H1 (cell line): ENCODE results near the gene CPNE5. TPM values are rescaled to one million over a fixed set of nuclear protein-coding genes. Genes with fewer than 3 reads are reported as not detected.
A peak's percentile ranks its signal among the peaks of the same experiment; 100 is the strongest.

Experiments
- CBX8 ChIP-seq: fragments of 300-800, 300-1000 bp; sonication (generic); IDR thresholded peaks from 2 replicates; pipeline ENCODE4 v1.7.1; 2016; ENCODE audit warnings: low read depth, low read length, borderline replicate concordance
- CTBP2 ChIP-seq: IDR thresholded peaks from 2 replicates; pipeline ENCODE4 v1.7.0; 2011; ENCODE audit warnings: borderline replicate concordance, mild to moderate bottlenecking, moderate library complexity, mixed read lengths, low read length; ENCODE audit not compliant: insufficient read depth, insufficient read length
- EZH2 ChIP-seq: fragments of 200-600 bp; sonication (generic); IDR thresholded peaks from 2 replicates; pipeline ENCODE4 v1.7.1; 2012; ENCODE audit warnings: low read depth, mild to moderate bottlenecking, moderate library complexity, low read length, inconsistent platforms; ENCODE audit not compliant: severe bottlenecking
- RNF2 ChIP-seq: fragments of 200-900, 300-1000 bp; sonication (generic); IDR thresholded peaks from 2 replicates; pipeline ENCODE4 v1.7.1; 2016; ENCODE audit warnings: borderline replicate concordance, low read depth, mild to moderate bottlenecking, antibody characterized with exemption, low read length; ENCODE audit not compliant: poor library complexity, severe bottlenecking; ENCODE audit errors: missing control alignments
- TBP ChIP-seq: IDR thresholded peaks from 2 replicates; pipeline ENCODE4 v1.6.1; 2011; ENCODE audit warnings: low read depth, low read length, improper control_type of control experiment
- ZNF274 ChIP-seq: IDR thresholded peaks from 2 replicates; pipeline ENCODE4 v1.7.0; 2012; ENCODE audit warnings: low read length, borderline replicate concordance; ENCODE audit errors: extremely low read depth
- polyA plus RNA-seq, 7 experiments: library from polyadenylated mRNA; depleted of rRNA in 3 of 7; stranded (reverse) in 5 of 7; unstranded in 2 of 7; fragments of >200 nt in 5 of 7; fragments of 200-250 nt in 2 of 7; gene quantifications; 1 replicate in 5 of 7; 2 replicates in 1 of 7; 4 replicates in 1 of 7; pipeline versions ENCODE4 v1.2.1 to v1.2.3, GENCODE V29; 2011 to 2013; ENCODE audit warnings: missing spikeins in 2 of 7, mixed read lengths in 2 of 7
- total RNA-seq: library from RNA; stranded (reverse); fragmentation: NEBNext Ultra II Directional; extraction: Animal tissue kit (Norgen Biotek cat#: 25700); gene quantifications from 2 replicates; pipeline ENCODE4 v1.2.1, GENCODE V29; 2021
- TF ChIP-seq, protein P1 (sequence below): fragments of 300-600 bp; sonication (generic); IDR thresholded peaks from 2 replicates; pipeline ENCODE4 v1.7.1; 2012; ENCODE audit warnings: low read length, moderate library complexity, mild to moderate bottlenecking, inconsistent platforms; ENCODE audit not compliant: insufficient replicate concordance

Gene CPNE5
- total and polyA plus RNA-seq, 2 of the 8 experiments (the other 6 are each of a cell fraction or from before 2014, with no cell fraction given): 0.88 to 1.8 TPM

DNA sequence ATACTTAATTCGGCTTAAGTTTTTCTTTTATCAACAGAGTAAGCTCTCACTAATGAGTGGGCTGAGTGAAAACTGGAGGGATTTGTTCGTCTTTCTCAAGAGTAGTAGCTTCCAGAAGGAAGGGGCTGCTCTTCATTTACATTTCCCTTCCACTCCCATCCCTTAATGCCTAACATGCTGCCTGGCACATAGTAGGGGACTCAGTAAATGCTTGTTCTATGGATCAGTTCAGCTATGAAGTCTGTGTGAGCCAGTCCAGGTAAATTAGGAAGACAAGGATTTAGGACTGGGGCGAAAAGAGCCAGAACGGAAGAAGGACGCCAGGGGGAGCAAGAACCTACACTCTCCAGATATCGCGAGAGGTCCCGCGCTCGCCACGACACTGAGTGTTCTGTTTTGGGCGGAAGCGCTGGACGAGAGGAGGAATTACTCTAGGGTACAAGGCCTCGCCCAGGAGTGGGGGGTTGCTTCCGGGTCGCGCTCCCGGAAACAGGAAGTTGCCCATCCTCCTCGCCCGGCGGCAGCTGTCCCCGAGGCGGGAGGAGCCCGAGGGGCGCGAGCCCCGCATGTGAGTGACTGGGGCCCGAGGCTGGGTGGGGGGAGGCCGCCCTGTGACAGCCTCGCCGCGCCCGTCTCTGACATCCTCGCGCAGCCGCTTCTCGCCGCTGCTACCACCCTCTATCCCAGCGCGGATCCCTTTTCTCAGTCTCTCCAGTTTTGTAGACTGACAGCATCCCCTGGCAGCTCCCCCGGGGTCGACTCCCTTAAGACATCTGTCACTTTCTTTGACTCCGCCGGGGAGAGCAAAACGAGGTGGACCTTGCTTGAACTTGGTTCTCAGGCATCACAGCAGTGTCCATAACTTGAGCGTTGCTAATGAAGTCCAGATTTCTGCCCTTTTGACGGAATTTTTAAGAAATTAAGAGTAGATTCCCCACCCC lies 46.5 kb upstream of the CPNE5 start, which contains the start of gene C6orf89 (continued):
- TF ChIP-seq, protein P1, sequence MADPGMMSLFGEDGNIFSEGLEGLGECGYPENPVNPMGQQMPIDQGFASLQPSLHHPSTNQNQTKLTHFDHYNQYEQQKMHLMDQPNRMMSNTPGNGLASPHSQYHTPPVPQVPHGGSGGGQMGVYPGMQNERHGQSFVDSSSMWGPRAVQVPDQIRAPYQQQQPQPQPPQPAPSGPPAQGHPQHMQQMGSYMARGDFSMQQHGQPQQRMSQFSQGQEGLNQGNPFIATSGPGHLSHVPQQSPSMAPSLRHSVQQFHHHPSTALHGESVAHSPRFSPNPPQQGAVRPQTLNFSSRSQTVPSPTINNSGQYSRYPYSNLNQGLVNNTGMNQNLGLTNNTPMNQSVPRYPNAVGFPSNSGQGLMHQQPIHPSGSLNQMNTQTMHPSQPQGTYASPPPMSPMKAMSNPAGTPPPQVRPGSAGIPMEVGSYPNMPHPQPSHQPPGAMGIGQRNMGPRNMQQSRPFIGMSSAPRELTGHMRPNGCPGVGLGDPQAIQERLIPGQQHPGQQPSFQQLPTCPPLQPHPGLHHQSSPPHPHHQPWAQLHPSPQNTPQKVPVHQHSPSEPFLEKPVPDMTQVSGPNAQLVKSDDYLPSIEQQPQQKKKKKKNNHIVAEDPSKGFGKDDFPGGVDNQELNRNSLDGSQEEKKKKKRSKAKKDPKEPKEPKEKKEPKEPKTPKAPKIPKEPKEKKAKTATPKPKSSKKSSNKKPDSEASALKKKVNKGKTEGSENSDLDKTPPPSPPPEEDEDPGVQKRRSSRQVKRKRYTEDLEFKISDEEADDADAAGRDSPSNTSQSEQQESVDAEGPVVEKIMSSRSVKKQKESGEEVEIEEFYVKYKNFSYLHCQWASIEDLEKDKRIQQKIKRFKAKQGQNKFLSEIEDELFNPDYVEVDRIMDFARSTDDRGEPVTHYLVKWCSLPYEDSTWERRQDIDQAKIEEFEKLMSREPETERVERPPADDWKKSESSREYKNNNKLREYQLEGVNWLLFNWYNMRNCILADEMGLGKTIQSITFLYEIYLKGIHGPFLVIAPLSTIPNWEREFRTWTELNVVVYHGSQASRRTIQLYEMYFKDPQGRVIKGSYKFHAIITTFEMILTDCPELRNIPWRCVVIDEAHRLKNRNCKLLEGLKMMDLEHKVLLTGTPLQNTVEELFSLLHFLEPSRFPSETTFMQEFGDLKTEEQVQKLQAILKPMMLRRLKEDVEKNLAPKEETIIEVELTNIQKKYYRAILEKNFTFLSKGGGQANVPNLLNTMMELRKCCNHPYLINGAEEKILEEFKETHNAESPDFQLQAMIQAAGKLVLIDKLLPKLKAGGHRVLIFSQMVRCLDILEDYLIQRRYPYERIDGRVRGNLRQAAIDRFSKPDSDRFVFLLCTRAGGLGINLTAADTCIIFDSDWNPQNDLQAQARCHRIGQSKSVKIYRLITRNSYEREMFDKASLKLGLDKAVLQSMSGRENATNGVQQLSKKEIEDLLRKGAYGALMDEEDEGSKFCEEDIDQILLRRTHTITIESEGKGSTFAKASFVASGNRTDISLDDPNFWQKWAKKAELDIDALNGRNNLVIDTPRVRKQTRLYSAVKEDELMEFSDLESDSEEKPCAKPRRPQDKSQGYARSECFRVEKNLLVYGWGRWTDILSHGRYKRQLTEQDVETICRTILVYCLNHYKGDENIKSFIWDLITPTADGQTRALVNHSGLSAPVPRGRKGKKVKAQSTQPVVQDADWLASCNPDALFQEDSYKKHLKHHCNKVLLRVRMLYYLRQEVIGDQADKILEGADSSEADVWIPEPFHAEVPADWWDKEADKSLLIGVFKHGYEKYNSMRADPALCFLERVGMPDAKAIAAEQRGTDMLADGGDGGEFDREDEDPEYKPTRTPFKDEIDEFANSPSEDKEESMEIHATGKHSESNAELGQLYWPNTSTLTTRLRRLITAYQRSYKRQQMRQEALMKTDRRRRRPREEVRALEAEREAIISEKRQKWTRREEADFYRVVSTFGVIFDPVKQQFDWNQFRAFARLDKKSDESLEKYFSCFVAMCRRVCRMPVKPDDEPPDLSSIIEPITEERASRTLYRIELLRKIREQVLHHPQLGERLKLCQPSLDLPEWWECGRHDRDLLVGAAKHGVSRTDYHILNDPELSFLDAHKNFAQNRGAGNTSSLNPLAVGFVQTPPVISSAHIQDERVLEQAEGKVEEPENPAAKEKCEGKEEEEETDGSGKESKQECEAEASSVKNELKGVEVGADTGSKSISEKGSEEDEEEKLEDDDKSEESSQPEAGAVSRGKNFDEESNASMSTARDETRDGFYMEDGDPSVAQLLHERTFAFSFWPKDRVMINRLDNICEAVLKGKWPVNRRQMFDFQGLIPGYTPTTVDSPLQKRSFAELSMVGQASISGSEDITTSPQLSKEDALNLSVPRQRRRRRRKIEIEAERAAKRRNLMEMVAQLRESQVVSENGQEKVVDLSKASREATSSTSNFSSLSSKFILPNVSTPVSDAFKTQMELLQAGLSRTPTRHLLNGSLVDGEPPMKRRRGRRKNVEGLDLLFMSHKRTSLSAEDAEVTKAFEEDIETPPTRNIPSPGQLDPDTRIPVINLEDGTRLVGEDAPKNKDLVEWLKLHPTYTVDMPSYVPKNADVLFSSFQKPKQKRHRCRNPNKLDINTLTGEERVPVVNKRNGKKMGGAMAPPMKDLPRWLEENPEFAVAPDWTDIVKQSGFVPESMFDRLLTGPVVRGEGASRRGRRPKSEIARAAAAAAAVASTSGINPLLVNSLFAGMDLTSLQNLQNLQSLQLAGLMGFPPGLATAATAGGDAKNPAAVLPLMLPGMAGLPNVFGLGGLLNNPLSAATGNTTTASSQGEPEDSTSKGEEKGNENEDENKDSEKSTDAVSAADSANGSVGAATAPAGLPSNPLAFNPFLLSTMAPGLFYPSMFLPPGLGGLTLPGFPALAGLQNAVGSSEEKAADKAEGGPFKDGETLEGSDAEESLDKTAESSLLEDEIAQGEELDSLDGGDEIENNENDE: no peak
- TF ChIP-seq TBP (peak; percentile 16; the same call in 1 of the 2 replicates), ZNF274 (no peak), CBX8 (no peak), EZH2 (no peak), CTBP2 (peak; percentile 63), RNF2 (no peak)
